Osteoblast (primary cell): ENCODE data around the gene OR13J1. TPM values are rescaled to one million over a fixed set of nuclear protein-coding genes. Genes with fewer than 3 reads are reported as not detected.
A peak's percentile ranks its signal among the peaks of the same experiment; 100 is the strongest.

Source experiments
- DNase-seq: peaks from one replicate; pipeline ENCODE4 v3.0.0; 2011; ENCODE audit warnings: low spot score, mixed read lengths; ENCODE audit not compliant: insufficient read length; ENCODE audit errors: missing footprints
- H2AFZ ChIP-seq: 2 replicates; pipeline ENCODE4 v1.6.0; 2011; ENCODE audit warnings: mild to moderate bottlenecking, low read length
- H3K27ac ChIP-seq: 2 replicates; pipeline ENCODE4 v1.5.1; 2011; ENCODE audit warnings: mild to moderate bottlenecking, low read depth, low read length, moderate library complexity
- H3K27me3 ChIP-seq: 2 replicates; pipeline ENCODE4 v1.6.0; 2012; ENCODE audit warnings: mild to moderate bottlenecking, control low read depth, inconsistent platforms, low read length, moderate library complexity; ENCODE audit not compliant: insufficient read depth
- H3K36me3 ChIP-seq: 2 replicates; pipeline ENCODE4 v1.5.1; 2011; ENCODE audit warnings: mild to moderate bottlenecking, low read length, control low read depth, moderate library complexity; ENCODE audit not compliant: insufficient read depth
- H3K4me1 ChIP-seq: 2 replicates; pipeline ENCODE4 v1.5.1; 2011; ENCODE audit warnings: mild to moderate bottlenecking, low read length, control low read depth, moderate library complexity; ENCODE audit not compliant: insufficient read depth
- H3K4me2 ChIP-seq: 2 replicates; pipeline ENCODE4 v1.6.0; 2011; ENCODE audit warnings: mild to moderate bottlenecking, low read length; ENCODE audit not compliant: insufficient read depth
- H3K4me3 ChIP-seq: fragments of 200-600 bp; sonication (generic); 3 replicates; pipeline ENCODE4 v1.5.1; 2012; ENCODE audit warnings: mild to moderate bottlenecking, low read length, inconsistent platforms; ENCODE audit not compliant: insufficient read depth
- H3K79me2 ChIP-seq: 2 replicates; pipeline ENCODE4 v1.6.0; 2012; ENCODE audit warnings: mild to moderate bottlenecking, low read length, control low read depth, inconsistent platforms; ENCODE audit not compliant: insufficient read depth
- H3K9me3 ChIP-seq: 2 replicates; pipeline ENCODE4 v1.5.1; 2011; ENCODE audit warnings: low read depth, low read length, control low read depth
- H4K20me1 ChIP-seq: 2 replicates; pipeline ENCODE4 v1.6.0; 2012; ENCODE audit warnings: mild to moderate bottlenecking, low read length, control low read depth; ENCODE audit not compliant: insufficient read depth
- total RNA-seq: library from RNA; depleted of rRNA; stranded (reverse); fragments of >200 nt; gene quantifications from 2 replicates; pipeline ENCODE4 v1.2.3, GENCODE V29; 2012
- TF ChIP-seq, protein P1 (sequence below): IDR thresholded peaks from 2 replicates; pipeline ENCODE4 v1.5.1; 2011; ENCODE audit warnings: mild to moderate bottlenecking, low read depth, low read length, moderate library complexity; ENCODE audit errors: extremely low read depth

Gene OR13J1, protein sequence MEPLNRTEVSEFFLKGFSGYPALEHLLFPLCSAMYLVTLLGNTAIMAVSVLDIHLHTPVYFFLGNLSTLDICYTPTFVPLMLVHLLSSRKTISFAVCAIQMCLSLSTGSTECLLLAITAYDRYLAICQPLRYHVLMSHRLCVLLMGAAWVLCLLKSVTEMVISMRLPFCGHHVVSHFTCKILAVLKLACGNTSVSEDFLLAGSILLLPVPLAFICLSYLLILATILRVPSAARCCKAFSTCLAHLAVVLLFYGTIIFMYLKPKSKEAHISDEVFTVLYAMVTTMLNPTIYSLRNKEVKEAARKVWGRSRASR
- total RNA-seq, result not detected in 2 replicates

DNA sequence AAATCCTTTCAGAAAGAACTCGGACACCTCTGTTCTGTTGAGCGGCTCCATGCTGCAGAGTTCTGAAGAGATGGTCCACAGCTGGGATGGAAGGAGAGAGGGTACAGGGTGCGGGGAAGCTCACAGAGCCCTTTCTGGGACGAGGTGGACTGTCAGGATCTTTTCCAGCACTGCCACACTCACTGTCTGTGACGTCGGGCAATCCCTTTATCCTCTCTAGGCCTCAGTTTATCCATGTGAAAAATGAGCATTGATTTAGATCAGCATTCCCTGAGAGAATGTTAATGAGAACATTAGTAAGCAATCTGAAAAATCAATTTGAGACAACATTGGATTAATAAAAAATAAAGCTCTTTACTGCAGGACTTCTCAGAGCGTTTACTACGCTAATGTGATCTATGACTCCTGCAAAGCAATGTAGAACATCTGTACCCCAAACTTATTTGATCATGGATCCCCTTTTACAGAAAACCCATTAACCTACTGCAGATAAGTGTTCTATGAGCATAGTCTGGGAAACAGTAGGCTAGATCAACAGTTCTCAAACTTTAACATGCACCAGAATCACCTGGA is at the start of gene OR13J1:
TSS of gene OR13J1 (minus strand) at position 51 of the 573 bp plus-strand sequence. CDS start at position 51, 0 bp downstream.
- Histone ChIP-seq H3K36me3 (no peaks in the 10 kb centered on the region), H3K4me1 (no peaks in the 10 kb centered on the region), H3K27me3 (peaks cover 4% of the 10 kb centered on the region), H3K4me3 (no peak within 1 kb of the TSS), H3K79me2 (no peaks in the 10 kb centered on the region), H2AFZ (no peak within 1 kb of the TSS), H3K9me3 (no peaks in the 10 kb centered on the region), H4K20me1 (no peaks in the 10 kb centered on the region), H3K4me2 (no peak within 1 kb of the TSS), H3K27ac (no peak within 1 kb of the TSS)
- TF ChIP-seq, protein P1, sequence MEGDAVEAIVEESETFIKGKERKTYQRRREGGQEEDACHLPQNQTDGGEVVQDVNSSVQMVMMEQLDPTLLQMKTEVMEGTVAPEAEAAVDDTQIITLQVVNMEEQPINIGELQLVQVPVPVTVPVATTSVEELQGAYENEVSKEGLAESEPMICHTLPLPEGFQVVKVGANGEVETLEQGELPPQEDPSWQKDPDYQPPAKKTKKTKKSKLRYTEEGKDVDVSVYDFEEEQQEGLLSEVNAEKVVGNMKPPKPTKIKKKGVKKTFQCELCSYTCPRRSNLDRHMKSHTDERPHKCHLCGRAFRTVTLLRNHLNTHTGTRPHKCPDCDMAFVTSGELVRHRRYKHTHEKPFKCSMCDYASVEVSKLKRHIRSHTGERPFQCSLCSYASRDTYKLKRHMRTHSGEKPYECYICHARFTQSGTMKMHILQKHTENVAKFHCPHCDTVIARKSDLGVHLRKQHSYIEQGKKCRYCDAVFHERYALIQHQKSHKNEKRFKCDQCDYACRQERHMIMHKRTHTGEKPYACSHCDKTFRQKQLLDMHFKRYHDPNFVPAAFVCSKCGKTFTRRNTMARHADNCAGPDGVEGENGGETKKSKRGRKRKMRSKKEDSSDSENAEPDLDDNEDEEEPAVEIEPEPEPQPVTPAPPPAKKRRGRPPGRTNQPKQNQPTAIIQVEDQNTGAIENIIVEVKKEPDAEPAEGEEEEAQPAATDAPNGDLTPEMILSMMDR, result no peak
- DNase-seq, result no peak

DNA sequence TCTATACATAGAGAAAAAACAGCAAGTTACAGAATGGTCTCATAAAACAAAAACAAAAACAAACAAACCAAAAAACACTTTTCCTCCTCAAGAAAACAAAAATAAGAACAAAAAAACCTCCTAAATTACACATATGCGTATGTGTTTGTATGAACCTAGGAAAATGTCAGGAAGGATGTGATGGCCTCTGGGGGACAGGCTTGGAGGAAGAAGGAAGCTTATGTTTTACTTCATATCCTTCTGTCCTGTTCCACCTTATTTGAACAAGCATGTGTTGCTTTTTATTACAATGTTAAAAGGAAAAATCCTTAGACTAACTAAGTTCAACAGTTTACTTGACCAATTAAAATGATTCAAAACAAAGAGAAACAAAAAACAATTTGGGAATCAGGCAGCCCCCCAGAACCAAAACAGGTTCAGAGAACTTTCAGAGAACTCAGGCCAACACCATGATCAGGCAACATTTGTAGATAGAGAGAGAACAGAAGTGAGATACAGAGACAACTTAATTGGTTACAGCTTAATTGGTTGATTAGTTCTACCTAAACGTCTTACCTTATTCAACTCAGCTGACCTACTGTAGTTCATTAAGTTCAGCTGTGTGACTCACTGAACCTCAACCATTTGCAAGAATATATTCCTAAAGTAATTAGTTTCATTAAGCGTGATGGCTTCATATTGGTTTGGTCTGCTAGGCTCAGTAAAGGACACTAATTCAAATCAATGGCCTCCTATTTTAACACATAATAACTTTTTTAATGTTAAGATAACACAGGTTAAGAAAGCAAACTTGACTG is 49.2 kb upstream of the OR13J1 start:
- Histone ChIP-seq H2AFZ (no peak overlapping the region), H3K79me2 (no peaks in the 10 kb centered on the region), H3K27ac (no peak overlapping the region), H3K27me3 (no peaks in the 10 kb centered on the region), H3K36me3 (no peaks in the 10 kb centered on the region), H4K20me1 (no peaks in the 10 kb centered on the region), H3K4me1 (peaks cover 12% of the 10 kb centered on the region), H3K4me3 (no peak overlapping the region), H3K4me2 (no peak overlapping the region), H3K9me3 (no peaks in the 10 kb centered on the region)
- TF ChIP-seq, protein P1, result no peak
- DNase-seq, result no peak

DNA sequence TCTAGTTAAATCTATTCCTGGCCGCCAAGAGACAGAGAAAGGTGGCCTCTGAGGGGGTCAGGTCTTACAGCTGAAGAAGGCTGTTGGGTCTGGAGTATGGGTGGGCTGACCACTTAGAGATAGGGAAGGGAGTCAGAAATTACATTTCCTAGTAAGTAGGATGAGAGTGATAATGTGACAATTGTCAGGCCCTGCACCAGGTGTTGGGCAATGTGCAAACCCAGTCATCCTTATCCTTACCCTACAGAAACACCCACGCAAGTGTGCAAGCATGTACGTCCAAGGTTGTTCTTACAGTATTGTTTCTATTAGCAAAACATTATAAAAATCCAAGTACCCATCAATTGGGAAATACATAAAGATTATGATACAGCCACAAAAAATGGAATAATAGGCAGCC is 48.6 kb upstream of the OR13J1 start:
- no peaks in the 10 kb centered on the region for H3K27me3 ChIP-seq
- peaks cover 8% of the 10 kb centered on the region for H3K4me1 ChIP-seq
- H2AFZ ChIP-seq, result no peak overlapping the region
- no peaks in the 10 kb centered on the region for H3K79me2 ChIP-seq
- no peaks in the 10 kb centered on the region for H3K9me3 ChIP-seq
- H3K36me3 ChIP-seq, result no peaks in the 10 kb centered on the region
- no peak for DNase-seq
- H3K4me3 ChIP-seq, result no peak overlapping the region
- no peak overlapping the region for H3K4me2 ChIP-seq
- TF ChIP-seq, protein P1, result no peak
- H4K20me1 ChIP-seq, result no peaks in the 10 kb centered on the region
- H3K27ac ChIP-seq, result no peak overlapping the region

DNA sequence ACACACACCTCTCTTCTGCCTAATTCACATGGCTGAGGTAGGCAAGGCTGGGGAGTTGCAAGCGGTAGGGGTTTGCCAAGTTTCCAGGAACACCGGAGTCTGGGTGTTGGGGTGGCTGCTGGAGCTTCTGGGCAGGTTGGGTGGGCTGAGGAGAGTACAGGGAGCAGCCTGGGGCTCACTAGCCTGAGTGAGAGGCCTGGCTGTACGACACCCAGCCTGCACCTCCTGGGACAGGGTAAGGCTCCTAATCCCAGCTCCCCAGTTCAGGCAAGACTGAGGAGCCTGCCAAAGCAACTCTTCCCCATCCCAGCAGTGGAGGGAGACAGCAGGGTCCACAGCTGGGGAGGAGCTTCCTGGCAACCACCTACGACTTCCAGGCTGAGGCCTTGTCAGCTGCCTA is 47.1 kb upstream of the OR13J1 start:
- Histone ChIP-seq H2AFZ (peak overlapping the region; percentile 8), H3K27me3 (no peaks in the 10 kb centered on the region), H4K20me1 (no peaks in the 10 kb centered on the region), H3K4me3 (no peak overlapping the region), H3K4me1 (no peaks in the 10 kb centered on the region), H3K4me2 (no peak overlapping the region), H3K79me2 (no peaks in the 10 kb centered on the region), H3K9me3 (no peaks in the 10 kb centered on the region), H3K36me3 (no peaks in the 10 kb centered on the region), H3K27ac (no peak overlapping the region)
- DNase-seq, result no peak
- TF ChIP-seq, protein P1, result no peak
